ENCODE measurements around the gene ASAP2. TPM values are rescaled to one million over a fixed set of nuclear protein-coding genes. Genes with fewer than 3 reads are reported as not detected.

Gene ASAP2
- polyA plus RNA-seq, 1 donor from 2014 or later, result 41.0 TPM

- no peaks in the 10 kb centered on the region for H3K36me3 ChIP-seq (ENCODE audit: insufficient read depth, low read length)
- no peaks in the 10 kb centered on the region for H4K20me1 ChIP-seq (ENCODE audit: insufficient read depth)
- H3K79me2 ChIP-seq (replicated peaks; ENCODE audit: insufficient read depth, low read length), result peaks cover 51% of the 10 kb centered on the region
- no peak for TF ChIP-seq EP300 (conservative IDR thresholded peaks at IDR 0.05; ENCODE audit: poor library complexity, severe bottlenecking)
- peak; percentile 58 for TF ChIP-seq MXI1 (conservative IDR thresholded peaks at IDR 0.05; ENCODE audit: poor library complexity, severe bottlenecking)
- TF ChIP-seq REST (IDR thresholded peaks at IDR 0.05; ENCODE audit: borderline replicate concordance), result peak; percentile 75
- TF ChIP-seq SMC3 (conservative IDR thresholded peaks at IDR 0.05; ENCODE audit: poor library complexity), result peak; percentile 43
- no peak overlapping the region for H2AFZ ChIP-seq (ENCODE audit: low read depth, low read length)
- no peak overlapping the region for H3K4me2 ChIP-seq (ENCODE audit: low read length)
- no peaks in the 10 kb centered on the region for H3K9me3 ChIP-seq (ENCODE audit: low read length)
- H3F3A ChIP-seq (ENCODE audit: insufficient read depth, low read length, poor library complexity, severe bottlenecking), result no peaks in the 10 kb centered on the region
- H3K9ac ChIP-seq (ENCODE audit: low read length), result peak overlapping the region; percentile 80
- no peaks in the 10 kb centered on the region for H3K27me3 ChIP-seq (ENCODE audit: insufficient read depth, low read depth, low read length)
- no peaks in the 10 kb centered on the region for H3K9me2 ChIP-seq (ENCODE audit: insufficient read depth, low read length)
- peak overlapping the region; percentile 56 for H3K27ac ChIP-seq (ENCODE audit: low read length)
- H3K4me3 ChIP-seq (ENCODE audit: low read length), result peak overlapping the region; percentile 97
Measured at GRCh38 chr2:9207641-9208311, 1.2 kb downstream of the ASAP2 start.

GRCh38 chr2:9208875-9209274, 2.3 kb downstream of the ASAP2 start:
- peaks cover 62% of the 10 kb centered on the region for H3K79me2 ChIP-seq (replicated peaks; ENCODE audit: insufficient read depth, low read length)
- H3K4me2 ChIP-seq (ENCODE audit: low read length), result peak overlapping the region; percentile 96
- no peaks in the 10 kb centered on the region for H3K36me3 ChIP-seq (ENCODE audit: insufficient read depth, low read length)
- peak overlapping the region; percentile 57 for H3K9ac ChIP-seq (ENCODE audit: low read length)
- no peaks in the 10 kb centered on the region for H3K27me3 ChIP-seq (ENCODE audit: insufficient read depth, low read depth, low read length)
- H2AFZ ChIP-seq (ENCODE audit: low read depth, low read length), result no peak overlapping the region
- H3F3A ChIP-seq (ENCODE audit: insufficient read depth, low read length, poor library complexity, severe bottlenecking), result no peaks in the 10 kb centered on the region
- no peaks in the 10 kb centered on the region for H3K9me2 ChIP-seq (ENCODE audit: insufficient read depth, low read length)
- TF ChIP-seq POLR2AphosphoS5 (IDR thresholded peaks at IDR 0.05), result no peak
- no peak for TF ChIP-seq CTCF (IDR thresholded peaks at IDR 0.05; ENCODE audit: poor library complexity, severe bottlenecking)
- TF ChIP-seq EP300 (conservative IDR thresholded peaks at IDR 0.05; ENCODE audit: poor library complexity, severe bottlenecking), result no peak
- TF ChIP-seq RAD21 (conservative IDR thresholded peaks at IDR 0.05), result no peak
- no peak for TF ChIP-seq TAF1 (IDR thresholded peaks at IDR 0.05; ENCODE audit: low read depth)
- no peak for TF ChIP-seq SMC3 (conservative IDR thresholded peaks at IDR 0.05; ENCODE audit: poor library complexity)
- no peak for TF ChIP-seq EZH2 (IDR thresholded peaks at IDR 0.05; ENCODE audit: borderline replicate concordance, insufficient read depth, low read length, poor library complexity, severe bottlenecking)
- no peak for TF ChIP-seq REST (IDR thresholded peaks at IDR 0.05; ENCODE audit: borderline replicate concordance)
- no peak for TF ChIP-seq MXI1 (conservative IDR thresholded peaks at IDR 0.05; ENCODE audit: poor library complexity, severe bottlenecking)
- peaks cover 3% of the 10 kb centered on the region for H4K20me1 ChIP-seq (ENCODE audit: insufficient read depth)
- H3K27ac ChIP-seq (ENCODE audit: low read length), result no peak overlapping the region
- H3K9me3 ChIP-seq (ENCODE audit: low read length), result no peaks in the 10 kb centered on the region
- H3K4me3 ChIP-seq (ENCODE audit: low read length), result peak overlapping the region; percentile 97
